ENCODE data around the gene CD99L2. TPM values are rescaled to one million over a fixed set of nuclear protein-coding genes. Genes with fewer than 3 reads are reported as not detected.

CD99L2 gene
- total RNA-seq, 2 donors from 2014 or later, result 75.6 to 83.8 TPM

DNA sequence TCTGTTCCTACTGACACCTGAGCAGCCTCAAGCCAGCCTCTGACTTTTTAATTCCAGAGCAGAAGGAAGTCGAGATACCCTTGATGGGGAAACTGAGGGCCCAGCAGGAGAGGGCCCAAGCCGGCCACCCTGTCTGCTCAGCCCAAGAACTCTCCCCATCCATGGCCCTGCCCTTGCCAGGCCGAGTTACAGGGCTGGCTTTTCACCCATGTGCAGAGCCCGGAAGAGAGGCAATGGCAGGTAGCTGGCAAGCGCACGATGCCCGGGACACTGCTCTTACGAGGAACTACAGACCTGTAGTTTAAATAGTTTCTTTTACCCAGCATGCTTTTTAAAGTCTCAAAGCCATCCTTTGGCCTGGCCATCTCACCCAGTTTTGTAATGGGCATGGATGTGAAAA, 125.4 kb downstream of the CD99L2 start:
- no peak overlapping the region for H3K4me3 ChIP-seq
- no peaks in the 10 kb centered on the region for H3K27me3 ChIP-seq (replicated peaks; ENCODE audit: insufficient read depth)
- TF ChIP-seq, protein P1, sequence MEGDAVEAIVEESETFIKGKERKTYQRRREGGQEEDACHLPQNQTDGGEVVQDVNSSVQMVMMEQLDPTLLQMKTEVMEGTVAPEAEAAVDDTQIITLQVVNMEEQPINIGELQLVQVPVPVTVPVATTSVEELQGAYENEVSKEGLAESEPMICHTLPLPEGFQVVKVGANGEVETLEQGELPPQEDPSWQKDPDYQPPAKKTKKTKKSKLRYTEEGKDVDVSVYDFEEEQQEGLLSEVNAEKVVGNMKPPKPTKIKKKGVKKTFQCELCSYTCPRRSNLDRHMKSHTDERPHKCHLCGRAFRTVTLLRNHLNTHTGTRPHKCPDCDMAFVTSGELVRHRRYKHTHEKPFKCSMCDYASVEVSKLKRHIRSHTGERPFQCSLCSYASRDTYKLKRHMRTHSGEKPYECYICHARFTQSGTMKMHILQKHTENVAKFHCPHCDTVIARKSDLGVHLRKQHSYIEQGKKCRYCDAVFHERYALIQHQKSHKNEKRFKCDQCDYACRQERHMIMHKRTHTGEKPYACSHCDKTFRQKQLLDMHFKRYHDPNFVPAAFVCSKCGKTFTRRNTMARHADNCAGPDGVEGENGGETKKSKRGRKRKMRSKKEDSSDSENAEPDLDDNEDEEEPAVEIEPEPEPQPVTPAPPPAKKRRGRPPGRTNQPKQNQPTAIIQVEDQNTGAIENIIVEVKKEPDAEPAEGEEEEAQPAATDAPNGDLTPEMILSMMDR (IDR thresholded peaks at IDR 0.05), result no peak
- no peak for ATAC-seq (ENCODE audit: insufficient number of reproducible peaks, low FRiP score, low read depth)
- no peaks in the 10 kb centered on the region for H3K9me3 ChIP-seq
- H3K27ac ChIP-seq, result no peak overlapping the region
- no peak for DNase-seq (ENCODE audit: low spot score)
- peaks cover 4% of the 10 kb centered on the region for H3K36me3 ChIP-seq
- no peaks in the 10 kb centered on the region for H3K4me1 ChIP-seq (ENCODE audit: control insufficient read depth in 1 of 2, low read depth in 2 of 2)

DNA sequence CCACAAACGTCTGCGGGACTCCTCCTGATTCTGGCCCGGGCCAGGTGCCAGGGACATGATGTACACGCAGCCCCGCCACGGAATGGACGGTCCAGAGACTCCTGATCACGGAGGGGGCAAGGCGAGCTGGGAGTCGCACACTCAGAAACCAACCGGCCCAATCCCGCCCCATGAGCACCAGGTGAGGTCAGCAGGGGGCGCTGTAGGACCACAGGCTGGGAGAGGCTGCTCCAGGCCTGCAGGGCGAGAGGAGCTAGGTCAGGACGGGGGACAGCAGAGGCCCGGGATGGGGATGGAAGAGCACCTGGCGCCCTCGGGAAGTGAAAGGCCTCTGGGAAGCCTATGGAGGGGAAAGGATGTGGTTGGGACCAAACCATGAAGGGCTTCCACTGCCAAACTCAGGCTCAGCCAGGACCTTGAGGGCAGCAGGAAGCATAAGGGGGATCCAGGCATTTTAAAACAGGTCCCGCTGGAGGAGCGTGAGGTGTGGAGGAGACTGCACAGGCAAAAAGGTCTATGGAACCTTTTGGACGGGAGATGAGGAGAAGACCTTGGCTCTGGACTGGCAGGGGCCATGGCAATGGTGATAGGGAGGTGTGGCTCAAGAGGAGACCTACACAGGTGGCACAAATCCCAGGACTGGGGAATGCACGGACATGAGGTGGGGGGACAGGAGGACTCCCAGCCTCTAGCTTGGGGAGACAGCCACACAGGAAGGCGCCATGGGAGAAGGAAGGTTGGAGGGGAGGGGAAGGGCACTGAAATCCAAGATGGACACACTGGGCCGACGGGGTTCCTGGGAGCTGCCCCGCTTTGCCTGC, 126.1 kb downstream of the CD99L2 start:
- ATAC-seq (ENCODE audit: insufficient number of reproducible peaks, low FRiP score, low read depth), result no peak
- peak; percentile 8 for DNase-seq (ENCODE audit: low spot score)

DNA sequence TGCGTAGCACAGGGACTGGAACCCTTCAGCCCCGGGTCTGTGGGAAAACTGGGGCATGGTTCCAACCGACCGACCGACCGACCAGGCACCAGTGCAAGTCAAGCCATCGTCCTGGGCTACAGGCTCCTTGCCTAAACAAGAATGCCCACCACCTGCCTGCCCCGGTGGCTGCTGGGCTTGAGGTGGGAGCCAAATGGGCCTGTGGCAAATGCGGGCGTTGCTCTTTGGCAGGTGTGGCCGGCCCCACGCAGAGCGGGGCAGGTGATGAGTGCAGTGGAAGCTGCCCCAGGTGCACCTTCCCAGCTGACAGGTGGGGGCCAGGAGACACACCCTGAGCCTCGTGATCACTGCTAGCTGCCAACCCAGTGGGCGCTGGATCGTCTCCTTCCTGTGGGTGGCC, 127.4 kb downstream of the CD99L2 start:
- no peak overlapping the region for H3K27ac ChIP-seq
- ATAC-seq (ENCODE audit: insufficient number of reproducible peaks, low FRiP score, low read depth) (no peak), DNase-seq (ENCODE audit: low spot score) (no peak)
- H3K4me1 ChIP-seq (ENCODE audit: control insufficient read depth in 1 of 2, low read depth in 2 of 2), result no peaks in the 10 kb centered on the region
- peaks cover 4% of the 10 kb centered on the region for H3K36me3 ChIP-seq
- H3K9me3 ChIP-seq, result no peaks in the 10 kb centered on the region
- TF ChIP-seq, protein P1 (IDR thresholded peaks at IDR 0.05), result no peak
- H3K27me3 ChIP-seq (replicated peaks; ENCODE audit: insufficient read depth), result no peaks in the 10 kb centered on the region
- no peak overlapping the region for H3K4me3 ChIP-seq

More for the DNA sequence above, 126.1 kb downstream of the CD99L2 start:
- Histone ChIP-seq H3K27ac (no peak overlapping the region), H3K4me3 (no peak overlapping the region), H3K9me3 (no peaks in the 10 kb centered on the region), H3K4me1 (ENCODE audit: control insufficient read depth in 1 of 2, low read depth in 2 of 2) (no peaks in the 10 kb centered on the region), H3K27me3 (replicated peaks; ENCODE audit: insufficient read depth) (no peaks in the 10 kb centered on the region), H3K36me3 (peaks cover 4% of the 10 kb centered on the region)
- TF ChIP-seq, protein P1 (IDR thresholded peaks at IDR 0.05), result peak; percentile 76

DNA sequence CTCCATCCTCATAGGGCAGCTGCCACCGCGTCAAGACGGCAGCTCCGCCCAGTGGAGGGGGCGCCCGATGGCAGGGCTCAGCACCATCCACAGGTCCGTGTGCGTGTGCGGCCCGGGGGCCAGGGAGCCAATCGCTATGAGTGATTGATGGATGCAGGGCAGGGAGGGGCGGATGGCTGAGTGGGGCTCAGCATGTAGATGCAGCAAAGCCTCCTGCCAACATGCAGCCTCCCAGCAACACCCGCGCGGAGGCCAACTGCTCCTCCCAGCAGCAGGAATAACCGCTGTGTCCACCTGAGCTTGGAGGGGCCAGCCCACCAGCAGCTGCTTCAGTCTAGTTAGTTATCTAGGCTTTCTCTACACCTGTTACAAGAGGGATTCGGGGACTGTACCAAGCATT, 127.8 kb downstream of the CD99L2 start:
- no peaks in the 10 kb centered on the region for H3K4me1 ChIP-seq (ENCODE audit: control insufficient read depth in 1 of 2, low read depth in 2 of 2)
- no peaks in the 10 kb centered on the region for H3K27me3 ChIP-seq (replicated peaks; ENCODE audit: insufficient read depth)
- no peak for ATAC-seq (ENCODE audit: insufficient number of reproducible peaks, low FRiP score, low read depth)
- H3K9me3 ChIP-seq, result no peaks in the 10 kb centered on the region
- no peak for DNase-seq (ENCODE audit: low spot score)
- TF ChIP-seq, protein P1 (IDR thresholded peaks at IDR 0.05), result no peak
- H3K27ac ChIP-seq, result no peak overlapping the region
- peaks cover 4% of the 10 kb centered on the region for H3K36me3 ChIP-seq
- no peak overlapping the region for H3K4me3 ChIP-seq

DNA sequence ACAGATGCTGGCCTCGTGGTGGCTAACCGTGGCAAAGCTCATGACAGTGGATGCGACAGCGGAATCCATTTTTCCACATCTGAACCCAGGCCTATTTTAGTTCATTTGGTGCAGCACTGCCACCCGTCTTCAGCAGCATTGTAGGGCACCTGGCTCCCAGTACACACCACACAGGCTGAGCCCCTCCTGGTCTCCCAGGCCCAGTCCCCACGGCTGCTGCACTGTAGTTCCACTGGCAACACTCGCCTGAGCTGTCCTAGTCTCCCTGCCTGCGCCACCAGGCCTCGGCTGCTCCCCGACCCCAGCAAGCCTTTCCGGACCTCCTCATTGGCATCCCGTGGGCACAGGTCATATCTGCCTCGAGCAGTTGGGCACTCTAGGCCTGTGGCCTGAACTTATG, 129.1 kb downstream of the CD99L2 start:
- ATAC-seq (ENCODE audit: insufficient number of reproducible peaks, low FRiP score, low read depth) (no peak), DNase-seq (ENCODE audit: low spot score) (no peak)
- Histone ChIP-seq H3K36me3 (peaks cover 4% of the 10 kb centered on the region), H3K4me3 (no peak overlapping the region), H3K4me1 (ENCODE audit: control insufficient read depth in 1 of 2, low read depth in 2 of 2) (no peaks in the 10 kb centered on the region), H3K27ac (no peak overlapping the region), H3K27me3 (replicated peaks; ENCODE audit: insufficient read depth) (no peaks in the 10 kb centered on the region), H3K9me3 (no peaks in the 10 kb centered on the region)
- TF ChIP-seq, protein P1 (IDR thresholded peaks at IDR 0.05), result no peak

Data from thoracic aorta (tissue), 2 donors.